D721Med (cell line): Measurements from ENCODE around the gene EIF2D.

Experiments
- DNase-seq: peaks from one replicate; pipeline ENCODE4 v3.0.0; 2011; ENCODE audit warnings: low spot score; ENCODE audit not compliant: insufficient read length
- FAIRE-seq: peaks from 2 replicates; lab custom pipeline; 2011; peaks lifted over from hg19 to GRCh38; lab: Jason Lieb, UNC
- CTCF ChIP-seq: IDR thresholded peaks from 2 replicates; pipeline ENCODE4 v1.5.1; 2012; ENCODE audit warnings: mild to moderate bottlenecking, control low read depth; ENCODE audit not compliant: insufficient read depth; ENCODE audit errors: missing control alignments

EIF2D gene

GRCh38 chr1:206554701-206555472, 57.4 kb downstream of the EIF2D start:
- TF ChIP-seq CTCF: no peak
- DNase-seq (no peak), FAIRE-seq (no peak)

- DNase-seq (no peak), FAIRE-seq (no peak)
- TF ChIP-seq CTCF: no peak
Observed at GRCh38 chr1:206554211-206554610, 58.1 kb downstream of the EIF2D start.

GRCh38 chr1:206551986-206552326, 60.3 kb downstream of the EIF2D start:
- no peak for DNase-seq
- no peak for FAIRE-seq

GRCh38 chr1:206551296-206551985, 60.8 kb downstream of the EIF2D start:
- no peak for TF ChIP-seq CTCF
- no peak for DNase-seq
- FAIRE-seq: no peak

More at GRCh38 chr1:206551986-206552326, 60.3 kb downstream of the EIF2D start:
- no peak for TF ChIP-seq CTCF

- DNase-seq (no peak), FAIRE-seq (no peak)
- no peak for TF ChIP-seq CTCF
Observed at GRCh38 chr1:206550446-206550845, 61.8 kb downstream of the EIF2D start.

- DNase-seq (no peak), FAIRE-seq (no peak)
- TF ChIP-seq CTCF: no peak
Observed at GRCh38 chr1:206547104-206547503, 65.2 kb downstream of the EIF2D start.

- TF ChIP-seq CTCF: no peak
- DNase-seq (no peak), FAIRE-seq (no peak)
Observed at GRCh38 chr1:206545351-206545750, 66.9 kb downstream of the EIF2D start.
